HG03571 (cell line): ENCODE measurements around the gene SCAMP5.

Experiments used
- ATAC-seq: cut with Tn5 transposase; IDR thresholded peaks from one replicate; pipeline ENCODE4 v1.9.1; 2021; ENCODE audit not compliant: unreplicated experiment

Gene SCAMP5, protein sequence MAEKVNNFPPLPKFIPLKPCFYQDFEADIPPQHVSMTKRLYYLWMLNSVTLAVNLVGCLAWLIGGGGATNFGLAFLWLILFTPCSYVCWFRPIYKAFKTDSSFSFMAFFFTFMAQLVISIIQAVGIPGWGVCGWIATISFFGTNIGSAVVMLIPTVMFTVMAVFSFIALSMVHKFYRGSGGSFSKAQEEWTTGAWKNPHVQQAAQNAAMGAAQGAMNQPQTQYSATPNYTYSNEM

GRCh38 chr15:74995182-74995778 is at the start of gene SCAMP5:
SCAMP5 (plus strand) TSS chr15:74995563; CDS start chr15:75011840, 16,277 bp downstream.
- peak; percentile 68 for ATAC-seq

DNA sequence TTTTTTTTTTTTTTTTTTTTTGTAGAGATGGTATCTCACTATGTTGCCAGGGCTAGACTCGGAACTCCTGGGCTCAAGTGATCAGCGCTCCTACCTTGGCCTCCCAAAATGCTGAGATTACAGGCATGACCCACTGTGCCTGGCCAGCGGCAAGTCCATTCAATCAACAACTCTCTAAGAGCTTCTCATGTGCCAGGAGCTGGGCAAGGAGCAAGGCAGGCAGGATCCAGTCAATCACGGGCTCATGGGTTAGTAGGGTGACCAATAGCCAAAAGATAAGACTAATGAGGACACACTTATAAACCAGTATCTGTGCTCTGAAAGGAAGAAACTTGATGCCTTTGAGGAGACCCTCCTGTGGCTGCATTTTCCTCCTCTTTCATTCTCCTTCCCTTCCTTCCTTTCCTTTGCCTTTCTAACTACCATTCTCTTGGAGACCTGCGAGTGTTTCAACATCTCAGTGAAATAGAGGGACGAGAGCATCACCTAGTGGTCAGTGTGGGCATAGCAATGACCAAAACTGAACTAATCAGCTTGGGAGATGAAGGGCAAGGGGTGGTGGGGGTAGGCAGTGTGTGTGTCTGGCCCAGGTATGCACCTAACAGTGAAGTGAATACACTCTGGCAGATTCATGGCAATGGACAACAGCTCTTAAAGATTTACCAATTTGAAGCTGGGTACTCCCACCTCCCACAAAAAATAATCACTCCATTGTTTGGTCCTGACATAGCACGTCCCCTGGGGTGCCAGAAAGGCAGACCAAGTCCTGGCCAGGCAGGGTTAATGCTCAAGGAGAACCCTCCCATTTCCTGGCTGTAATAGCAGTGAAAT is 45.1 kb upstream of the SCAMP5 start:
- ATAC-seq: no peak

DNA sequence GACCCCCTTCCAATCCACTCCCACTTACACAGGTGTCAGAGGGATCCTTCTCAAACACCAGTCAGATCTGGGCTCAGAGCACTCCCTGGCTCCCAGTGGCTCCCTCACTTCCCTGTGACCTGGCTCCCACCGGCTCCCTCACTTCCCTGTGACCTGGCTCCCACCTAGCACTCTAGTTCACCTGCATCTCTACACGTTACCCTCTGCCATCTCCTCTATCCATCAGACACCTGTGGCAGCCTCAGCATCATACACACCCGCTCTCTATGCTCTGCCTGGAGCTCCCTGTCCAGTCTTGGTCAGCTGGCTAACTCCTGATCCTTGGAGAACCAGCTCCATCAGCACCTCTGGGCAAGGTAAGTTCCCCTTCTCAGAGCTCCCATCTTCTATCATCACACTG is 44.4 kb upstream of the SCAMP5 start:
- no peak for ATAC-seq

- ATAC-seq: no peak
These were observed 40.8 kb upstream of the SCAMP5 start for GRCh38 chr15:74954515-74954914.

- no peak for ATAC-seq
These were observed 40.3 kb upstream of the SCAMP5 start for GRCh38 chr15:74955017-74955416.

- peak; percentile 41 for ATAC-seq
These were observed 39.3 kb upstream of the SCAMP5 start for GRCh38 chr15:74955796-74956647.

DNA sequence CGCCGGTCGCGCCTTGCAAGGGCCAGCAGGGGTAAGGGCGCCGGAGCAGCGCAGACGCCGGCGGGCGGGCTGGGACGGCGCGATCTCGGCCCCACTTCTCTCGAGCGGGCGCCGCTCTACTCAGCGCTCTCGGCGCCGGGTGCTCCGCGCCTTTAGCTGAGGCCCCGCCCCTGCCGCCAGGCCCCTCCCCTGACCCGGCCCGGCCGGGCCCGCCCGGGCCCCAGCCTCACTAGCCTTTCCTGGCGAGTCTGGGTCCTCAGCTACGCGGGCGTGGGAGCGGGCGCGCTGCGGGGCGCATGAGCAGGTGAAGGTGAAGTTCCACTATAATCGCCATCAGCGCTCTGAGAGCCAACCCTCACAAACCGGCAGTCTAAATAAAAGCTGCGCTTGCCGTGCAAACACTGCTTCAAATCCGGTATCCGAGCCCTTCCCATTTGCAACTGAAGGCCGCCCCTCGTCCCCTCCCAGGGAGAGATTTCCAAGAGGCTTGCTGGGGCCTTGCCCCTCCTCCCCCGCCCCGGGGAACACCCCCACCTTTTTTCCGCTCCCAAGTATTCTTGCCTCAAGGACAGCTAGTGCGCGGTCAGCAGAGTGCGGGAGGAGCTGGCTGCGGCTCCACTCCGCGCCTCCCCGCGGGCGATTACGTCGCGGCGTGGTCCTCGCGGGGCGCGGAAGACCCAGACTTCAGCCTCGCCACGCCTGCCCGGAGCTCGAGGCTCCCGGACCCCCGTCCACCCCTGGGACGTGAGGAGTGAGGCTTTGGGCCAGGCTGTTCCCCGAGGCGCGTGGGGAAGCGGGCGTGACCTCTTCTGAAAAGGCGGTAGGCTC is 38.5 kb upstream of the SCAMP5 start, which contains the start of gene RPP25:
TSS of gene RPP25 (minus strand) at position 125 of the 828 bp plus-strand sequence. CDS start 189 bp downstream, outside the sequence.
- ATAC-seq: peak; percentile 84

DNA sequence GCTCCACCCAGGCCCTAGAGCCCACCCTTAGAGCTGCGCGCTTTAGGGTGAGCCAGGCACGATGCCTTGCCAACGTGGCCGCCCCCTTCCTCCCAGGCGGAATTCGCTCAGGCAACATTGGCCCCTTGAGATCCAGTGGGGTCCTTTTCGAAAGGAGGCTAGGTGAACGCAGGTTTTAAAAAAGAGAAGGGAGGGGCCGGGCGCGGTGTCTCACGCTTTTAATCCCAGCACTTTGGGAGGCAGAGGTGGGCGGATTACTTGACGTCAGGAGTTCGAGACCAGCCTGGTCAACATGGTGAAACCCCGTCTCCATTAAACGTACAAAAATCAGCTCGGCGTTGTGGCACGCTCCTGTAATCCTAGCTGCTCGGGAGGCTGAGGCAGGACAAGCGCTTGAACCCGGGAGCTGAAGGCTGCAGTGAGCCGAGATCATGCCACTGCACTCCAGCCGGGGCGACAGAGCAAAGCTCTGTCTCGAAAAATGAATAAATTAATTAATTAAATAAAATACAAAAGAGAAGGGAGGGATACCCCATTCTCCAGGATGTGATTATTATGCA is 37.8 kb upstream of the SCAMP5 start:
- ATAC-seq: no peak

GRCh38 chr15:74958320-74958907 is 36.9 kb upstream of the SCAMP5 start:
- no peak for ATAC-seq

- ATAC-seq: no peak
These were observed 36.3 kb upstream of the SCAMP5 start for GRCh38 chr15:74958908-74959585.

DNA sequence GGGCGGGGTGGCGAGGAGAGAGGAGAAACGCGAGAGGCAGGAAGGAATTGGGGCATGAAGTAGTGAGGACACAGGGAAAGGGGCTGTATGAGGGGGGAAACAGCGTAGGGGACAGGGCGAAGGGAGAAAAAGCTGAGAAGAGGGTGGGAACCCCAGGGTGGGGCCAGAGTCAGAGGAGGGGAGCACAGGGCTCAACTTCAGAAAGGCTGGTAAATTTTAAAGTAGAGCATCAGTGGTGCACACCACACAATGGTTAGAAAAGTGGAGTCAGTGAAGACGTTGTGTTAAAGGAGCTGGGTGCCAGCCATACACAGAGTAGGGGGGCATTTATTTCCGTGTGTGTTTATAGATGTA is 35.8 kb upstream of the SCAMP5 start:
- no peak for ATAC-seq

DNA sequence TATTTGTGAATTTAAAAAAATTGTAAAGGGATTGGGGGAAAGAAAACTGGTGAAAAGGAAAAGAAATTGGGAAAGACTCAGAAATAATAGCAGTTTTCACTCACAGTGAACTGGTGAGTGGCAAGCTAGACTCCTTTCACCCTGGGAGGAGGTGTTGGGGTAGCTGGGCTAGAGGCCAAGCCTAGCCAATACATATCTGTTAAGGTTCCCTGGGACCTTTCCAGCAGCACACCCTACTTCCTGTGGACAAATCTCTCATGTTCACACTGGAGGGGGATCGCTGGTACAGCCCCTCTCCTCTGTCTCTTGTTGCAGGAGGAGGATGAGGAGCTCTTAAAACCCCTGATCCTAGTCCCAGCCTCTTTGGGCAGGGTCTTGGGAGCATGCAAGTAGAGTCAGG is 35.1 kb upstream of the SCAMP5 start:
- no peak for ATAC-seq

GRCh38 chr15:74960995-74961588 is 34.3 kb upstream of the SCAMP5 start:
- no peak for ATAC-seq

GRCh38 chr15:74961616-74962015 is 33.7 kb upstream of the SCAMP5 start:
- ATAC-seq: no peak

DNA sequence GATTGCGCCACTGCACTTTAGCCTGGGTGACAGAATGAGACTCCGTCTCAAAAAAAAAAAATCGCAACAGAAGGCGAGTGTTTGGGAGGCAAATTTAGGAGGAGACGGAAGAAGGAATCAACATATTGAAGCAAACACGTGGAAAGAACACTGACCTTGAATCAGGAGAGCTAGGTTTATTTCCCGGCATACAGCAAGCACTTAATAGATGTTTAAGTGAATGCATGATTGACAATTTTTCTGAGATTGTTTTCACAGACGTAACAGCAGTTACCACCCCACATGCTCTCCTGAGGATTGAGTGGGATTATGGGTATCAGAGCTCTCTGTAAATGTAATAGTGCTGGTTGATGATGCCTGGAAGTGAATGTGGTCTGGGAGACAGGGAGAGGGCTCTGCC is 33.1 kb upstream of the SCAMP5 start:
- no peak for ATAC-seq

DNA sequence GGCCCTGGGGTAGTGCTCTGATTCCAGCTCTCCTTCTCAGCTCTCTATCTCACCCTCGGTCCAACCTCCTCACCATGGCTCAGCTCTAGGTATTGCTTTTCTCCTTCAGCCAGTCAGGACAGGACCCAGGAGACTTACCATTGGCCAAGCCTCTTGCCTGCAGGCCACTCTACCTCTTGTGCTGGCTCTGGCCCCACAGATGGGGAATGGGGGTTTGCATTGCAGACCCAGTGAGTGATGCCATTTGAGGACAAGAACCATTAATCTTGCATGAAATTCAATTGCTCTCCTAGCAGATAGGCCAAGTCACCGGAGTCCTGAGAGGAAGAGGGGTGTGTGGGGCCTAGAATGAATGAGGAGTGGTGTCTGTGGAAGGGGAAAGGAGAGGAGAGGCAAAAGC is 32.7 kb upstream of the SCAMP5 start:
- ATAC-seq: no peak

DNA sequence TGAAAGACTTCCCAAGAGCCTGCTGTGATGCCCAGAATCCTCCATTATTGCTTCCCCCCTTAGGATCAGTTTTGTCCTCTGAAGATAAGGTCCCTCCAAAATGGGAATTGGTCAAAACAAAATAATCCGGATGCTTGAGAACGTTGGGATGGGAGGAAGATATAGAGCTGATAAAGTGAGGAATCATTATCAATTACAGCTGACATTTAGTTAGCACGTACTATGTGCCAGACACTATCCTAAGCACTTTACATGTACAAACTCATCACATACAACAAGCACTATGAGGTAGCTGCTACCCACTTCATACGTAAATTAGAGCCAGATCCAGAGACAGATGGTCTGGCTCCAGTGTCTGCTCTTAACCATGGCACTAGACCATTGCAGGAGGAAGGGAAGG is 32.1 kb upstream of the SCAMP5 start:
- ATAC-seq: no peak

DNA sequence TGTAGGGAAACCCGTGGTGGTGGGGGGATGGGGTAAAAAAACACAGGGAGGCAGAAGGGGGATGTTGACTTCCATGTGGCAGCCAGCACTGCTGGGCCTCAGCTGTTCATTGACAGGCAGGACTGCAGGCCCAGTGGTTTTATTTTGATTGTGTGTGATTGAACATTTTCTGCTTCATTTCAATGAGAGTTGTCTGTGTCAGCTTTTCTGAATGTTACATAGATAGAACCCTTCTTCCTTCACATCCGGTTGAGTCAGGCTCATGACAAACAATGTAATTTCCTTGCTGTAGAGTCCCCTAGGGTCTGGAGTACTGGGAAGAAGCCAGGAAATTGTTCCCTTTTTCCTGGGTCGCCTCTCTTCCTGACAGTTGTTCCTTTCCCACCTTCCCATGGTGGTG is 30.6 kb upstream of the SCAMP5 start:
- no peak for ATAC-seq

DNA sequence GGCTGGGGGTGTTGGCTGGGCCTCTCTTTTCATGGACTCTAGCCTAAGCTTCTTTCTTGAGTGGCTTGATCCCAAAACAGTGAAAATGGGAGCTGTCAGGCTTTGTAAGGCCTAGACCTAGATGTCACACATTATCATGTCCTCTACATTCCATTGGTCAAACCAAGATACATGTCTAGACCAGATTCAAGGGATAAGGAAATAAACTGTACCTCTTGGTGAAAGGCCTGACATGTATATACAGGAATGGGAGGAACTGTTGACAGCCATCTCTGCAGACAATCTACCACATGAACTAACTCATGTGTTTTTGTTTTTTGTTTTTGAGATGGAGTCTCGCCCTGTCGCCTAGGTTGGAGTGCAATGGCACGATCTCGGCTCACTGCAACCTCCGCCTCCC is 27.7 kb upstream of the SCAMP5 start:
- no peak for ATAC-seq
